Epidermal melanocyte (primary cell): ENCODE results near the gene CERS5.

Experiments used
- DNase-seq: peaks from one replicate; pipeline ENCODE4 v3.0.0; 2011; ENCODE audit warnings: low spot score; ENCODE audit not compliant: insufficient read length

The CERS5 gene

DNA sequence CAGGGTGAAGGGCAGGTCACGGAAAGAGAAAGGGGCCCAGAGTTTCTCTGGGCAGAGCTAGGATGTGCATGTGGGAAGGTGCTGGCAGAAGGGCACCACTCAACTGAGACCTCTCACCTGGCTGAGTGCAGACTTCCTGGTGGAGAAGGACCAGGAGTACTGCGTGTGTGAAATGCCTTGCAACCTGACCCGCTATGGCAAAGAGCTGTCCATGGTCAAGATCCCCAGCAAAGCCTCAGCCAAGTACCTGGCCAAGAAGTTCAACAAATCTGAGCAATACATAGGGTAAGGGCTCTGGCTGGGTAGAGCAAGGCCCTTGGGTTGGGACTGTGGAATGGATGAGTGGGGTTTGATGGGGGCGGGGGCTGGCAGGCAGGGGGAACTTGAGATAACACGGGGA is 87.4 kb downstream of the CERS5 start:
- no peak for DNase-seq
